ENCODE data around the gene PPIL6.

PPIL6 gene

GRCh38 chr6:109393886-109394281 lies 46.5 kb downstream of the PPIL6 start:
- TF ChIP-seq SIN3A (IDR thresholded peaks at IDR 0.05; ENCODE audit: borderline replicate concordance, insufficient read depth, low read length) = no peak
- TF ChIP-seq REST (IDR thresholded peaks at IDR 0.05; ENCODE audit: insufficient read depth in 1 of 2, low read depth in 2 of 2, low read length in 2 of 2) = no peak
- TF ChIP-seq POLR2AphosphoS5 (IDR thresholded peaks at IDR 0.05; ENCODE audit: low read depth, low read length) = no peak
- TF ChIP-seq TAF1 (IDR thresholded peaks at IDR 0.05; ENCODE audit: borderline replicate concordance, insufficient read depth, low read length) = no peak
- TF ChIP-seq FOXP2 (optimal IDR thresholded peaks at IDR 0.05; ENCODE audit: borderline replicate concordance, extremely low read depth, extremely low read length, insufficient read depth) = no peak

GRCh38 chr6:109393157-109393885 lies 47.1 kb downstream of the PPIL6 start:
- TF ChIP-seq REST (IDR thresholded peaks at IDR 0.05; ENCODE audit: insufficient read depth in 1 of 2, low read depth in 2 of 2, low read length in 2 of 2) = no peak
- TF ChIP-seq FOXP2 (optimal IDR thresholded peaks at IDR 0.05; ENCODE audit: borderline replicate concordance, extremely low read depth, extremely low read length, insufficient read depth) = no peak
- TF ChIP-seq TAF1 (IDR thresholded peaks at IDR 0.05; ENCODE audit: borderline replicate concordance, insufficient read depth, low read length) = no peak
- no peak for TF ChIP-seq SIN3A (IDR thresholded peaks at IDR 0.05; ENCODE audit: borderline replicate concordance, insufficient read depth, low read length)
- no peak for TF ChIP-seq POLR2AphosphoS5 (IDR thresholded peaks at IDR 0.05; ENCODE audit: low read depth, low read length)

GRCh38 chr6:109389650-109390274 lies 50.7 kb downstream of the PPIL6 start:
- no peak for TF ChIP-seq REST (IDR thresholded peaks at IDR 0.05; ENCODE audit: insufficient read depth in 1 of 2, low read depth in 2 of 2, low read length in 2 of 2)

GRCh38 chr6:109388265-109388664 lies 52.2 kb downstream of the PPIL6 start:
- TF ChIP-seq FOXP2 (optimal IDR thresholded peaks at IDR 0.05; ENCODE audit: borderline replicate concordance, extremely low read depth, extremely low read length, insufficient read depth) = no peak
- no peak for TF ChIP-seq REST (IDR thresholded peaks at IDR 0.05; ENCODE audit: insufficient read depth in 1 of 2, low read depth in 2 of 2, low read length in 2 of 2)
- TF ChIP-seq POLR2AphosphoS5 (IDR thresholded peaks at IDR 0.05; ENCODE audit: low read depth, low read length) = no peak
- TF ChIP-seq TAF1 (IDR thresholded peaks at IDR 0.05; ENCODE audit: borderline replicate concordance, insufficient read depth, low read length) = no peak
- no peak for TF ChIP-seq SIN3A (IDR thresholded peaks at IDR 0.05; ENCODE audit: borderline replicate concordance, insufficient read depth, low read length)
